Epithelial cell of prostate (primary cell): ENCODE results near the gene TMEM126A.
A peak's percentile ranks its signal among the peaks of the same experiment; 100 is the strongest.
"Not testable (repeated sequence)": the region's sequence is repeated elsewhere in the genome, so short reads cannot be mapped to it uniquely, and the experiment has no call there.

Experiments
- DNase-seq: peaks from one replicate; pipeline ENCODE4 v3.0.0-alpha.2; 2011; ENCODE audit warnings: low read depth, low spot score
- H3K27ac ChIP-seq: fragments of 450-650 bp; 2 replicates; pipeline ENCODE4 v1.5.1; 2017; ENCODE audit warnings: mild to moderate bottlenecking

TMEM126A gene

DNA sequence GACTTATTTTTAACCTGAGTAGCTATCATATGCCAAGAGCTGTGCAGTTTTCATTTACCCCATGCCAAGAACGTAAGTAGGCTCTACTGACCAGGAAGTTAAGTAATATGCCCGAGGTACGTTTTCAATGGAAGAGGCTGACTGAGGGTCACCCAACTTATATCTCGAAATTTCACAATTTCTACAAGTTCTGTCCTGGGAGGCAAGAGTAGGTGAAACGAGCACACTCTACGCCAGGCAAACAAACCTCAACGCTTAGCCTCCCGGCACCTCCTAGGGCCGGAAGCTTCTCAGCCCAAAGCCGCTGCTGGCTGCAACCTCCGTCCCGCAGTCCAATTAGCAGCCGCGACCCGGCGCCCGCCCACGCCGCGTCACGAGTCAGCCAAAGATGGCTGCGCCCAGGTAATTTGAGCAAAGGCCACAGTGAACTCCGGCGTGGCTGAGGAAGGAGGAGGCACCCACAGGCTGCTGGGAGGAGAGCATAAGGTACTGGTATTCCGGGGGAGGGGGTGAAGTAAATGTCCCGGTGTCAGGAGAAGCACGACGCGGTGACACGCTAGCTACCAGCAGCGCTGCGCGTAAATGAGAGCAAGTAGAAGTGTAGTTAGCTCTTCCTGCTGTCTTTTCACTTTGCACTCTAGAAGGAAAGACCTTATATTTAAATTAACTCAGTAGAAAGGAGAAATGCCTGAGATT, at the start of gene TMEM126A:
TSS of gene TMEM126A (plus strand) at position 364 of the 696 bp plus-strand sequence. CDS start 2,289 bp downstream, outside the sequence.
- peak within 1 kb of the TSS; percentile 60 for H3K27ac ChIP-seq
- no peak for DNase-seq

GRCh38 chr11:85599083-85599482, 48.7 kb upstream of the TMEM126A start:
- DNase-seq: no peak
- H3K27ac ChIP-seq: no peak overlapping the region

GRCh38 chr11:85602526-85603213, 45.1 kb upstream of the TMEM126A start:
- no peak for DNase-seq
- no peak overlapping the region for H3K27ac ChIP-seq

DNA sequence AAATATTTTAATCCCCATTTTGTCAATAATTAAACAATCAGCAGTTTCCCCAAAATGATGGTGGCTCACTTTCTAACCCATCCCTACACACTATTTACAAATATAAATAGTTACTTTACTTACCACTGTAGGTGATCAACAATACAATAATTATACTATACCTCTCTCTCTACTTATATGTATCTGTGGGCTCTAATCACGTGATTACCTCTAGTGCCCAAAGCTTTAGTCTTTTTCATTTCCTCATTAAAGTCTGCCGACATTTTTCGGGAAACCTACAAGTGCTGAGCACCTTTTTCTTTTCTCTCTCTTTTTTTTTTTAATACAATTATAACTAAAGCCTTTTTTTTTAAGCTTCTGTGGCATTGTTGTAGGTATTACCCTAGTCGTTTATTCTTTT, 44.5 kb upstream of the TMEM126A start:
- H3K27ac ChIP-seq: no peak overlapping the region
- no peak for DNase-seq

DNA sequence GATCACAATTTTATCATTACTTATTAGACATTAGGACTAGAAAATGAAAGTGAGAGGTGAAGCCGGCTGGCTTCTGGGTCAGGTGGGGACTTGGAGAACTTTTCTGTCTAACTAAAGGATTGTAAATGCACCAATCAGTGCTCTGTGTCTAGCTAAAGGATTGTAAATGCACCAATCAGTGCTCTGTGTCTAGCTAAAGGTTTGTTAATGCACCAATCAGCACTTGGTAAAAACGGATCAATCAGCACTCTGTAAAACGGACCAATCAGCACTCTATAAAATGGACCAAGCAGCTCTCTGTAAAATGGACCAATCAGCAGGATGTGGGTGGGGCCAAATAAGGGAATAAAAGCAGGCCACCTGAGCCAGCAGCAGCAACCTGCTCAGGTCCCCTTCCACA, 41.5 kb upstream of the TMEM126A start:
- DNase-seq, H3K27ac ChIP-seq: not testable (repeated sequence)

DNA sequence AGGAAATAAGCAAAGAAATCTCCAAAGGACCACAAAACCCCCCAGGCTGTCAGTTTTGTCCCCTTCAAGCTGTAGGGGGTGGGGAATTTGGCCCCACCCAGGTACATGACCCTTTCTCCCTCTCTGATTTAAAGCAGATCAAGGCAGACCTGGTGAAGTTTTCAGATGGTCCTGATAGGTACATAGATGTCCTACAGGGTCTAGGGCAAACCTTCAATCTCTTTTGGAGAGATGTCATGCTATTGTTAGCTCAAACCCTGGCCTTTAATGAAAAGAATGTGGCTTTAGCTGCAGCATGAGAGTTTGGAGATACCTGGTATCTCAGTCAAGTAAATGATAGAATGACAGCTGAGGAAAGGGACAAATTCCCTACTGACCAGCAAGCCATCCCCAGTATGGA, 39.1 kb upstream of the TMEM126A start:
- not testable (repeated sequence) for H3K27ac ChIP-seq, DNase-seq

GRCh38 chr11:85609286-85609685, 38.5 kb upstream of the TMEM126A start:
- DNase-seq, H3K27ac ChIP-seq: not testable (repeated sequence)

- H3K27ac ChIP-seq, DNase-seq: not testable (repeated sequence)
Observed at GRCh38 chr11:85611643-85612042, 36.1 kb upstream of the TMEM126A start.

GRCh38 chr11:85619499-85619898, 28.3 kb upstream of the TMEM126A start:
- no peak for DNase-seq
- H3K27ac ChIP-seq: no peak overlapping the region

GRCh38 chr11:85620256-85620655, 27.5 kb upstream of the TMEM126A start:
- no peak for DNase-seq
- H3K27ac ChIP-seq: no peak overlapping the region

GRCh38 chr11:85626496-85626895, 21.3 kb upstream of the TMEM126A start:
- H3K27ac ChIP-seq: no peak overlapping the region
- DNase-seq: no peak

- H3K27ac ChIP-seq: peak within 1 kb of the TSS; percentile 69
- DNase-seq: no peak
Observed at GRCh38 chr11:85627332-85627997, 20.3 kb upstream of the TMEM126A start, which contains the start of gene DLG2. Gene DLG2, minus strand, starts transcription at chr11:85627344.

DNA sequence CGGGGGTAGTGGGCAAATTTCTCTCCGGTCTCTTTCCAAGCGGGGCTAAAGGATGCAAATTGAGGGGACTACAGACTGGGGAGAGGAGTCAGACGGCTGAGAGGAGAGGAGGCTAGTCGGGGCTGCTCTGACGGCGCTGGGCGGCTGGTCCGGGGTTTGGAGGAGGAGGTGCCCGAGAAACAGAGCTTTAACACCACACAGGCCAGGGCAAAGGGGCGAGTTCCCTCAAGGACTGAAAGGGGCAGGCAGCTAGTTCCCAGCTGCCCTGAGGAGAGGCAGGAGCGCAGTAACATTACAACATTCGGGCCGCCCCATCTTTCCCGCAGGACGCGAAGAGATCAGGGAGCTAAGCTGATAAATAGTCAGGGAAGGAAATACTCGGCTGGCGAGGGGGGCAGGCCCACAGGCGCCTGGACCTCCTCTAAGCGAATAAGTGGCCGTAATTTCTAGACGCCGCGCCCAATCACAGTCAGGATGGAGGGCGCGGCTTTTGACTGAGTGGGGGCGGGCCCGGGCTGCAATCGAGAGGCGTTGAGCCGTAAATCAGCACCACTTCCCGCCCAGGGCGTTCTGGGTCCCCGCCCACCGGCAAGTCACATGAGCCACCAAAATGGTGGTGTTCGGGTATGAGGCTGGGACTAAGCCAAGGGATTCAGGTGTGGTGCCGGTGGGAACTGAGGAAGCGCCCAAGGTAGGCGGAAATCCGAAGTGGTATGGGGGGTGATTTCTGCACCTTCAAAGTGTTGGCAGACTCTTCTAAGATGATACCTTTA, 19.6 kb upstream of the TMEM126A start, which contains the start of gene TMEM126B:
TSS of gene TMEM126B (plus strand) at position 596 of the 773 bp plus-strand sequence. CDS start at position 611, 15 bp downstream.
- DNase-seq: peak; percentile 85
- H3K27ac ChIP-seq: peak within 1 kb of the TSS; percentile 69

DNA sequence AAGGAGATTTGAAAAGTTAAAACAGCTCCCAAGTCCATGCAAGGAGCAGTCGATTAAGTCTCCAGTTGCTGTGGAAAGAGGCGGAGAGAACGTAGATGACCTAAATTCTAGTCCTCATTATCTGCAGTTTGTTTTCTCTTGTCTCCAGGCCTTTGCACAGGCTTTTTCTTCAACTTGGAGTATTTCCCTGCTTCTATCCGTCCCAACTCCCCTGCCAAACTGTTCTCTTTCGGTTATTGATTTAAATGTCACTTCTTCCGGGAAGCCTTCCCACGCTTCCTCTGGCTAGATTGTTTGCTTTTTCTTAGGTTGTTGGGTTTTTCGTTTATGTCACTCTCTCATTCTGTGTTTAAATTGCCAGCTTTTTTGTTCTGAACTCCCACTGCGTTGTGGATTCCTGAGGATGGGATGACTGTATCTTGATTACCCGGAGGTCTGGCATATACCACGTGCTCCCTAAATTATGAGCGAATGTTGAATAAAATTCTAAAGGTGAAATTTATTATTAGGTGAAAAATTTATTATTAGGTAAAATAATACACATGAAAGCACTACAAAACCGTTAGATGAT, 18.9 kb upstream of the TMEM126A start:
- peak overlapping the region; percentile 69 for H3K27ac ChIP-seq
- DNase-seq: no peak

- no peak overlapping the region for H3K27ac ChIP-seq
- DNase-seq: no peak
Observed at GRCh38 chr11:85634747-85635146, 13.0 kb upstream of the TMEM126A start.

- no peak overlapping the region for H3K27ac ChIP-seq
- DNase-seq: no peak
Observed at GRCh38 chr11:85643191-85643614, 4.6 kb upstream of the TMEM126A start.

GRCh38 chr11:85647078-85647477, 689 bp upstream of the TMEM126A start:
- no peak for DNase-seq
- H3K27ac ChIP-seq: peak overlapping the region; percentile 60

DNA sequence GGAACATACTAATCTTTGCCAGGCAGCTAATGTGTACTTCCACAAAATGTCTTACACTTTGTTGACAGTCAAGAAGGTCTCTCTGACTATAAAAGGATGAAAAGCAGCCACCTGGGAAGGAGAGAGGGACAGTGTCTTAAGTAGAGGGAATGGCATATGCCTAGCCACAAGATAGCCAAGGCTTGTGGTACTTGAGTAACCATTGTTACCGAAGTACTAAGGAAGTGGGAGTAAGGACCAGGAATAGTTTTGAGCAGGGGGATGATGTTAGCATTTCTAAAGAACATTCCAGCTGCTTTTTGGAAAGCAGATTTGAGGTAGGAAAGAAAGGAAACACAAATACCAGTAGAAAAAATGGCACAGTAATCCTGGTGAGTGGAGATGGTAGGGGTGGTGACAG, 3.4 kb downstream of the TMEM126A start:
- no peak for DNase-seq
- H3K27ac ChIP-seq: no peak overlapping the region

DNA sequence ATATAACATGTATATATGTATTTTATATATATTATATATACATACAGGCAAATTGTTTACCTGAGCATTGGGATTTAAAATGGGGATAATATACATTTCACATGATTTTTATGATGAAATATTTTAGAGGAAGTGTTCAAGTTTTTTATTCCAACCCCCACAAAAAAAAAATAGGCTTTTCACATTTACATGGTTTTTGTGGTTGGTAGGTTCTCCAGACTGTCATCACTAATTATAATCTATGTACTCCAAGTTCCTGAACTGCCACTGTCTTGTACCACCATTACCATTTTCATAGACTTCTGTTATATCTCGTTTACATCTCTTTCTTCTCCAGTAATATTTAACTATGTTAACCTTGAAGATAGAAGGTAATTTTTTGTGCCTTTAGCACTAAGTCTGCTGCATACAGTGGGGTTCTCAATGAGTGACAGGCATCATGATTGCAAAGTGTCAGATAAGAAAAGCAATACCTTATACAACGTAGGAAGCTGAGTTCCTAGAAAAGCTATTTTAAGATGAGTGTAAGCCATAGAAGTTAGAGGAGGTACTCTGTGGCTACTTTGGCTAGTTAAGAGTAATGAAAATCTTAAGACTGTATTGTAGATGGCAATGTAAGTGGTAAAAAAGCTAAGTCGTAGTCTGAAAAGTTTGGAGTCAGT, 5.2 kb downstream of the TMEM126A start:
- no peak for DNase-seq
- H3K27ac ChIP-seq: no peak overlapping the region
